ENCODE results near the gene CLCN3.

DNA sequence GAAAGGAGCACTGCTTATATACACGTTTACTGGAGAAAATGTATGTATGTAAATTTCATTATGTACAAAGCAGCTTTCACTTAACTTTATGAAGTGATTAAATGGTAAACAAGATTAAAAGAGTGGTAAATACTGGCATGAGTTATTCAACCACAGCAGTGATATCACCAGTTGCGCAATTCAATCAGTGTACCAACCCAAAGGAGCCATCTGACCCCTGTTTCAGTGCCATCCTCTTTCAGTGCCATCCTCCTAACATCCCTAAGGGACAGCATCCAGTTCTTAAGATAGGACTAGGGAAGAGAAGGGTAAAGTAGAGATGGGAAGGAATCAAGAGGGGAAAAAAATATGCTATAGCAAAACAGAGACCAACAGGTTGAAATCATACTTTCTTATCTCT, 121.2 kb downstream of the CLCN3 start:
- TF ChIP-seq, protein P1, sequence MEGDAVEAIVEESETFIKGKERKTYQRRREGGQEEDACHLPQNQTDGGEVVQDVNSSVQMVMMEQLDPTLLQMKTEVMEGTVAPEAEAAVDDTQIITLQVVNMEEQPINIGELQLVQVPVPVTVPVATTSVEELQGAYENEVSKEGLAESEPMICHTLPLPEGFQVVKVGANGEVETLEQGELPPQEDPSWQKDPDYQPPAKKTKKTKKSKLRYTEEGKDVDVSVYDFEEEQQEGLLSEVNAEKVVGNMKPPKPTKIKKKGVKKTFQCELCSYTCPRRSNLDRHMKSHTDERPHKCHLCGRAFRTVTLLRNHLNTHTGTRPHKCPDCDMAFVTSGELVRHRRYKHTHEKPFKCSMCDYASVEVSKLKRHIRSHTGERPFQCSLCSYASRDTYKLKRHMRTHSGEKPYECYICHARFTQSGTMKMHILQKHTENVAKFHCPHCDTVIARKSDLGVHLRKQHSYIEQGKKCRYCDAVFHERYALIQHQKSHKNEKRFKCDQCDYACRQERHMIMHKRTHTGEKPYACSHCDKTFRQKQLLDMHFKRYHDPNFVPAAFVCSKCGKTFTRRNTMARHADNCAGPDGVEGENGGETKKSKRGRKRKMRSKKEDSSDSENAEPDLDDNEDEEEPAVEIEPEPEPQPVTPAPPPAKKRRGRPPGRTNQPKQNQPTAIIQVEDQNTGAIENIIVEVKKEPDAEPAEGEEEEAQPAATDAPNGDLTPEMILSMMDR (IDR thresholded peaks at IDR 0.05; ENCODE audit: insufficient read depth, low read length, poor library complexity, severe bottlenecking) = no peak
- TF ChIP-seq EZH2phosphoT487 (conservative IDR thresholded peaks at IDR 0.05; ENCODE audit: low read length) = no peak
